ENCODE measurements around the gene TTI1. TPM values are rescaled to one million over a fixed set of nuclear protein-coding genes. Genes with fewer than 3 reads are reported as not detected.
"Not testable (repeated sequence)": the region's sequence is repeated elsewhere in the genome, so short reads cannot be mapped to it uniquely, and the experiment has no call there.

TTI1 gene
- total RNA-seq, 2 donors from 2014 or later = 9.6 to 13.6 TPM

- intact Hi-C loops (cut with DNase I, micrococcal nuclease) = no loop called here
- ATAC-seq (no peak), DNase-seq (no peak)
Measured at GRCh38 chr20:38023181-38024001, 9.9 kb downstream of the TTI1 start.

- intact Hi-C loops (cut with DNase I, micrococcal nuclease) = no loop called here
- DNase-seq = no peak
- peak; percentile 54 for ATAC-seq
Measured at GRCh38 chr20:38021087-38021772, 12.0 kb downstream of the TTI1 start.

GRCh38 chr20:38018385-38018784 is 14.9 kb downstream of the TTI1 start:
- no peak for ATAC-seq
- intact Hi-C loops (cut with DNase I, micrococcal nuclease) = no loop called here
- no peak for DNase-seq

GRCh38 chr20:38017959-38018358 is 15.3 kb downstream of the TTI1 start:
- no peak for DNase-seq
- no peak for ATAC-seq
- intact Hi-C loops (cut with DNase I, micrococcal nuclease) = no loop called here

- intact Hi-C loops (cut with DNase I, micrococcal nuclease) = no loop called here
- ATAC-seq (no peak), DNase-seq (no peak)
Measured at GRCh38 chr20:38013887-38014286, 19.4 kb downstream of the TTI1 start.

- DNase-seq (no peak), ATAC-seq (no peak)
- intact Hi-C loops (cut with DNase I, micrococcal nuclease) = no loop called here
Measured at GRCh38 chr20:38012332-38012731, 20.9 kb downstream of the TTI1 start.

GRCh38 chr20:38011696-38012095 is 21.6 kb downstream of the TTI1 start:
- ATAC-seq (no peak), DNase-seq (no peak)
- intact Hi-C loops (cut with DNase I, micrococcal nuclease) = no loop called here

GRCh38 chr20:38009416-38009815 is 23.8 kb downstream of the TTI1 start:
- ATAC-seq; intact Hi-C loops (cut with DNase I, micrococcal nuclease); DNase-seq: not testable (repeated sequence)

GRCh38 chr20:38008233-38008944 is 24.9 kb downstream of the TTI1 start:
- no peak for DNase-seq
- intact Hi-C loops (cut with DNase I, micrococcal nuclease) = no loop called here
- peak; percentile 52 for ATAC-seq

GRCh38 chr20:38007526-38007925 is 25.7 kb downstream of the TTI1 start:
- intact Hi-C loops (cut with DNase I, micrococcal nuclease) = no loop called here
- DNase-seq (no peak), ATAC-seq (no peak)

GRCh38 chr20:38005903-38006302 is 27.4 kb downstream of the TTI1 start:
- DNase-seq = no peak
- intact Hi-C loops (cut with DNase I, micrococcal nuclease) = no loop called here
- no peak for ATAC-seq

GRCh38 chr20:38004416-38004815 is 28.8 kb downstream of the TTI1 start:
- intact Hi-C loops (cut with DNase I, micrococcal nuclease) = no loop called here
- ATAC-seq (no peak), DNase-seq (no peak)

- ATAC-seq (no peak), DNase-seq (no peak)
- intact Hi-C loops (cut with DNase I, micrococcal nuclease) = no loop called here
Measured at GRCh38 chr20:38002422-38002821, 30.8 kb downstream of the TTI1 start.

GRCh38 chr20:38001981-38002380 is 31.3 kb downstream of the TTI1 start:
- no peak for ATAC-seq
- intact Hi-C loops (cut with DNase I, micrococcal nuclease) = no loop called here
- no peak for DNase-seq

- intact Hi-C loops (cut with DNase I, micrococcal nuclease) = no loop called here
- ATAC-seq (no peak), DNase-seq (no peak)
Measured at GRCh38 chr20:38001173-38001875, 31.9 kb downstream of the TTI1 start.

GRCh38 chr20:38000293-38000692 is 33.0 kb downstream of the TTI1 start:
- intact Hi-C loops (cut with DNase I, micrococcal nuclease) = no loop called here
- no peak for ATAC-seq
- no peak for DNase-seq

GRCh38 chr20:37999526-38000263 is 33.6 kb downstream of the TTI1 start:
- intact Hi-C loops (cut with DNase I, micrococcal nuclease) = no loop called here
- no peak for ATAC-seq
- no peak for DNase-seq

- intact Hi-C loops (cut with DNase I, micrococcal nuclease) = no loop called here
- ATAC-seq (no peak), DNase-seq (no peak)
Measured at GRCh38 chr20:37997516-37997915, 35.7 kb downstream of the TTI1 start.

All from left colon (tissue), 2 donors.